ENCODE measurements around the gene WIPI1.

- no peak for TF ChIP-seq CTCF (IDR thresholded peaks at IDR 0.05)
- TF ChIP-seq POLR2AphosphoS5 (IDR thresholded peaks at IDR 0.05), result no peak
- TF ChIP-seq EP300 (IDR thresholded peaks at IDR 0.05; ENCODE audit: low read depth), result no peak
Measured at GRCh38 chr17:68390888-68391545, 66.3 kb downstream of the WIPI1 start.
